ENCODE data around the gene LPP.

GRCh38 chr3:188432802-188433520, 279.0 kb downstream of the LPP start:
- TF ChIP-seq POLR2A (IDR thresholded peaks at IDR 0.05; ENCODE audit: low read length): no peak
- TF ChIP-seq GATA1 (IDR thresholded peaks at IDR 0.05; ENCODE audit: low read depth, low read length): no peak
